ENCODE measurements around the gene GRAMD1C. TPM values are rescaled to one million over a fixed set of nuclear protein-coding genes. Genes with fewer than 3 reads are reported as not detected.

Gene GRAMD1C
- total and polyA plus RNA-seq, 2 of the 13 experiments (the other 11 are each of a cell fraction or from before 2014, with no cell fraction given), result 0.45 TPM; not detected in 1

GRCh38 chr3:113838631-113839209 lies at the start of gene GRAMD1C (continued):
- TF ChIP-seq ZBTB14 (CRISPR knock-in tag; IDR thresholded peaks at IDR 0.05) (peak; percentile 77), ZXDC (CRISPR knock-in tag; IDR thresholded peaks at IDR 0.05) (0 out of 2 replicates have a peak, but pooled peaks have one; percentile 43), ZNF800 (CRISPR knock-in tag; IDR thresholded peaks at IDR 0.05) (peak; percentile 79), RNF2 (conservative IDR thresholded peaks at IDR 0.05; ENCODE audit: low read depth) (peak; percentile 43; the same call in 1 of the 2 replicates), ZMYM3 (CRISPR knock-in tag; IDR thresholded peaks at IDR 0.05) (0 out of 2 replicates have a peak, but pooled peaks have one; percentile 25), HOXA3 (CRISPR knock-in tag; IDR thresholded peaks at IDR 0.05) (0 out of 2 replicates have a peak, but pooled peaks have one; percentile 34), PHB2 (IDR thresholded peaks at IDR 0.05; ENCODE audit: partially characterized antibody) (no peak), KAT7 (CRISPR knock-in tag; IDR thresholded peaks at IDR 0.05; ENCODE audit: borderline replicate concordance) (peak; percentile 78; the same call in 1 of the 2 replicates), ZNF816 (CRISPR knock-in tag; IDR thresholded peaks at IDR 0.05; ENCODE audit: borderline replicate concordance) (no peak), KMT2B (CRISPR knock-in tag; IDR thresholded peaks at IDR 0.05) (peak; percentile 50; the same call in 1 of the 2 replicates)
- TF ChIP-seq, protein P1, sequence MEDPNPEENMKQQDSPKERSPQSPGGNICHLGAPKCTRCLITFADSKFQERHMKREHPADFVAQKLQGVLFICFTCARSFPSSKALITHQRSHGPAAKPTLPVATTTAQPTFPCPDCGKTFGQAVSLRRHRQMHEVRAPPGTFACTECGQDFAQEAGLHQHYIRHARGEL (CRISPR knock-in tag; IDR thresholded peaks at IDR 0.05), result no peak
- TF ChIP-seq, protein P2, sequence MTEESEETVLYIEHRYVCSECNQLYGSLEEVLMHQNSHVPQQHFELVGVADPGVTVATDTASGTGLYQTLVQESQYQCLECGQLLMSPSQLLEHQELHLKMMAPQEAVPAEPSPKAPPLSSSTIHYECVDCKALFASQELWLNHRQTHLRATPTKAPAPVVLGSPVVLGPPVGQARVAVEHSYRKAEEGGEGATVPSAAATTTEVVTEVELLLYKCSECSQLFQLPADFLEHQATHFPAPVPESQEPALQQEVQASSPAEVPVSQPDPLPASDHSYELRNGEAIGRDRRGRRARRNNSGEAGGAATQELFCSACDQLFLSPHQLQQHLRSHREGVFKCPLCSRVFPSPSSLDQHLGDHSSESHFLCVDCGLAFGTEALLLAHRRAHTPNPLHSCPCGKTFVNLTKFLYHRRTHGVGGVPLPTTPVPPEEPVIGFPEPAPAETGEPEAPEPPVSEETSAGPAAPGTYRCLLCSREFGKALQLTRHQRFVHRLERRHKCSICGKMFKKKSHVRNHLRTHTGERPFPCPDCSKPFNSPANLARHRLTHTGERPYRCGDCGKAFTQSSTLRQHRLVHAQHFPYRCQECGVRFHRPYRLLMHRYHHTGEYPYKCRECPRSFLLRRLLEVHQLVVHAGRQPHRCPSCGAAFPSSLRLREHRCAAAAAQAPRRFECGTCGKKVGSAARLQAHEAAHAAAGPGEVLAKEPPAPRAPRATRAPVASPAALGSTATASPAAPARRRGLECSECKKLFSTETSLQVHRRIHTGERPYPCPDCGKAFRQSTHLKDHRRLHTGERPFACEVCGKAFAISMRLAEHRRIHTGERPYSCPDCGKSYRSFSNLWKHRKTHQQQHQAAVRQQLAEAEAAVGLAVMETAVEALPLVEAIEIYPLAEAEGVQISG (CRISPR knock-in tag; IDR thresholded peaks at IDR 0.05), result peak; percentile 64
- TF ChIP-seq, protein P3, sequence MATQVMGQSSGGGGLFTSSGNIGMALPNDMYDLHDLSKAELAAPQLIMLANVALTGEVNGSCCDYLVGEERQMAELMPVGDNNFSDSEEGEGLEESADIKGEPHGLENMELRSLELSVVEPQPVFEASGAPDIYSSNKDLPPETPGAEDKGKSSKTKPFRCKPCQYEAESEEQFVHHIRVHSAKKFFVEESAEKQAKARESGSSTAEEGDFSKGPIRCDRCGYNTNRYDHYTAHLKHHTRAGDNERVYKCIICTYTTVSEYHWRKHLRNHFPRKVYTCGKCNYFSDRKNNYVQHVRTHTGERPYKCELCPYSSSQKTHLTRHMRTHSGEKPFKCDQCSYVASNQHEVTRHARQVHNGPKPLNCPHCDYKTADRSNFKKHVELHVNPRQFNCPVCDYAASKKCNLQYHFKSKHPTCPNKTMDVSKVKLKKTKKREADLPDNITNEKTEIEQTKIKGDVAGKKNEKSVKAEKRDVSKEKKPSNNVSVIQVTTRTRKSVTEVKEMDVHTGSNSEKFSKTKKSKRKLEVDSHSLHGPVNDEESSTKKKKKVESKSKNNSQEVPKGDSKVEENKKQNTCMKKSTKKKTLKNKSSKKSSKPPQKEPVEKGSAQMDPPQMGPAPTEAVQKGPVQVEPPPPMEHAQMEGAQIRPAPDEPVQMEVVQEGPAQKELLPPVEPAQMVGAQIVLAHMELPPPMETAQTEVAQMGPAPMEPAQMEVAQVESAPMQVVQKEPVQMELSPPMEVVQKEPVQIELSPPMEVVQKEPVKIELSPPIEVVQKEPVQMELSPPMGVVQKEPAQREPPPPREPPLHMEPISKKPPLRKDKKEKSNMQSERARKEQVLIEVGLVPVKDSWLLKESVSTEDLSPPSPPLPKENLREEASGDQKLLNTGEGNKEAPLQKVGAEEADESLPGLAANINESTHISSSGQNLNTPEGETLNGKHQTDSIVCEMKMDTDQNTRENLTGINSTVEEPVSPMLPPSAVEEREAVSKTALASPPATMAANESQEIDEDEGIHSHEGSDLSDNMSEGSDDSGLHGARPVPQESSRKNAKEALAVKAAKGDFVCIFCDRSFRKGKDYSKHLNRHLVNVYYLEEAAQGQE (IDR thresholded peaks at IDR 0.05; ENCODE audit: borderline replicate concordance in 1 of 2, low read depth in 1 of 2, low read length in 2 of 2), result no peak

Data from HepG2 (cell line).